Neural progenitor cell (in vitro differentiated cells): ENCODE results near the gene PPP1R9A. TPM values are rescaled to one million over a fixed set of nuclear protein-coding genes. Genes with fewer than 3 reads are reported as not detected.

Experiments
- DNase-seq: peaks from one replicate; pipeline ENCODE4 v3.0.0-alpha.2; 2016; ENCODE audit warnings: low spot score
- H2AFZ ChIP-seq: fragments of 200-600 bp; sonication (generic); replicated peaks from 2 replicates; pipeline ENCODE4 v1.6.1; 2016; ENCODE audit warnings: antibody characterized with exemption
- H3F3A ChIP-seq: fragments of 200-600 bp; sonication (generic); 2 replicates; pipeline ENCODE4 v1.6.1; 2016; ENCODE audit warnings: antibody characterized with exemption, low read depth
- H3K27ac ChIP-seq: fragments of 200-600 bp; sonication (generic); 2 replicates; pipeline ENCODE4 v1.5.1; 2016; ENCODE audit warnings: mild to moderate bottlenecking
- H3K27me3 ChIP-seq: fragments of 200-600 bp; sonication (generic); 2 replicates; pipeline ENCODE4 v1.6.1; 2016; ENCODE audit warnings: mild to moderate bottlenecking, moderate library complexity
- H3K36me3 ChIP-seq: fragments of 200-600 bp; sonication (generic); 2 replicates; pipeline ENCODE4 v1.5.1; 2016
- H3K4me1 ChIP-seq: fragments of 200-600 bp; sonication (generic); 2 replicates; pipeline ENCODE4 v1.6.1; 2016; ENCODE audit warnings: mixed run types
- H3K4me2 ChIP-seq: fragments of 200-600 bp; sonication (generic); 2 replicates; pipeline ENCODE4 v1.6.1; 2016
- H3K4me3 ChIP-seq: fragments of 200-600 bp; sonication (generic); 2 replicates; pipeline ENCODE4 v1.5.1; 2016
- H3K79me2 ChIP-seq: fragments of 200-600 bp; sonication (generic); 2 replicates; pipeline ENCODE4 v1.6.1; 2016; ENCODE audit warnings: low read depth
- H3K9ac ChIP-seq: fragments of 200-600 bp; sonication (generic); 2 replicates; pipeline ENCODE4 v1.6.1; 2016
- H3K9me3 ChIP-seq: fragments of 200-600 bp; sonication (generic); 2 replicates; pipeline ENCODE4 v1.5.1; 2016; ENCODE audit warnings: low read depth
- H4K20me1 ChIP-seq: fragments of 200-600 bp; sonication (generic); 2 replicates; pipeline ENCODE4 v1.6.1; 2016; ENCODE audit warnings: low read depth
- H3K27ac Mint-ChIP-seq: 3 replicates; pipeline ENCODE4 v1.8.0; 2021; ENCODE audit warnings: mixed read lengths
- H3K27me3 Mint-ChIP-seq: 2 replicates; pipeline ENCODE4 v1.8.0; 2022; ENCODE audit warnings: low read depth, mild to moderate bottlenecking, inconsistent platforms, moderate library complexity, mixed read lengths; ENCODE audit not compliant: insufficient read depth
- H3K36me3 Mint-ChIP-seq: 3 replicates; pipeline ENCODE4 v1.8.0; 2021; ENCODE audit warnings: mixed read lengths
- H3K4me1 Mint-ChIP-seq: 3 replicates; pipeline ENCODE4 v1.8.0; 2021; ENCODE audit warnings: mixed read lengths
- H3K4me3 Mint-ChIP-seq: 3 replicates; pipeline ENCODE4 v1.8.0; 2021; ENCODE audit warnings: mild to moderate bottlenecking, moderate library complexity, mixed read lengths
- H3K9me3 Mint-ChIP-seq: 3 replicates; pipeline ENCODE4 v1.8.0; 2020; ENCODE audit warnings: mixed read lengths
- EZH2 ChIP-seq: fragments of 200-600 bp; sonication (generic); IDR thresholded peaks from 2 replicates; pipeline ENCODE4 v1.6.1; 2017; ENCODE audit warnings: antibody characterized with exemption, mild to moderate bottlenecking, moderate library complexity
- EZH2phosphoT487 ChIP-seq: fragments of 200-600 bp; sonication (generic); IDR thresholded peaks from 2 replicates; pipeline ENCODE4 v1.6.1; 2017; ENCODE audit warnings: antibody characterized with exemption
- total RNA-seq: library from RNA; depleted of rRNA; stranded (reverse); fragments of >200 nt; gene quantifications from 2 replicates; pipeline ENCODE4 v1.2.3, GENCODE V29; 2015; ENCODE audit warnings: low replicate concordance
- TF ChIP-seq, protein P1 (sequence below): fragments of 200-600 bp; sonication (generic); IDR thresholded peaks from 2 replicates; pipeline ENCODE4 v1.5.1; 2017; ENCODE audit warnings: antibody characterized with exemption, mild to moderate bottlenecking

The PPP1R9A gene
- total RNA-seq, 1 donor from 2014 or later: 40.7 TPM

DNA sequence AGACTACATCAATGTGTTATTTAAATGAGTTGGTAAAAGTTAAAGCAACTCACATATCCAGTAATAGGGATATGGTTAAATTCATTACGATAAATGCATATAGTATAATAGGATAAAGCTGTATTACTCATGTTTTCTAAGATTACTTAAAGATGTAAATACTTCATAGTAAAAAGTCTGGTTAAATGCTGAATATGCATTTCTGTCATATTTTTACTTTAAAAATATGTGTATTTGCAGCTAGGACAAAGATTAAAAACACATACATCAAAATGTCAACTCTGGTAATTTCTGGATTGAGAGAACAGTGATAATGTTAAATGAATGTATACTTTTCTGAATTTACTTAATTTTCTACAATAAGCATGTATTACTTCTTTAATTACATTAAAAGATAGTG is 15.1 kb downstream of the PPP1R9A start:
- H3K79me2 ChIP-seq: peaks cover 98% of the 10 kb centered on the region
- no peak for DNase-seq
- H3K9me3 ChIP-seq: no peaks in the 10 kb centered on the region
- no peaks in the 10 kb centered on the region for H3K4me1 ChIP-seq
- H3K27ac Mint-ChIP-seq: no peak overlapping the region
- no peaks in the 10 kb centered on the region for H3K27me3 ChIP-seq
- H3K4me3 Mint-ChIP-seq: no peak overlapping the region
- no peaks in the 10 kb centered on the region for H3K27me3 Mint-ChIP-seq
- H3K4me2 ChIP-seq: no peak overlapping the region
- no peak overlapping the region for H3K27ac ChIP-seq
- TF ChIP-seq, protein P1, sequence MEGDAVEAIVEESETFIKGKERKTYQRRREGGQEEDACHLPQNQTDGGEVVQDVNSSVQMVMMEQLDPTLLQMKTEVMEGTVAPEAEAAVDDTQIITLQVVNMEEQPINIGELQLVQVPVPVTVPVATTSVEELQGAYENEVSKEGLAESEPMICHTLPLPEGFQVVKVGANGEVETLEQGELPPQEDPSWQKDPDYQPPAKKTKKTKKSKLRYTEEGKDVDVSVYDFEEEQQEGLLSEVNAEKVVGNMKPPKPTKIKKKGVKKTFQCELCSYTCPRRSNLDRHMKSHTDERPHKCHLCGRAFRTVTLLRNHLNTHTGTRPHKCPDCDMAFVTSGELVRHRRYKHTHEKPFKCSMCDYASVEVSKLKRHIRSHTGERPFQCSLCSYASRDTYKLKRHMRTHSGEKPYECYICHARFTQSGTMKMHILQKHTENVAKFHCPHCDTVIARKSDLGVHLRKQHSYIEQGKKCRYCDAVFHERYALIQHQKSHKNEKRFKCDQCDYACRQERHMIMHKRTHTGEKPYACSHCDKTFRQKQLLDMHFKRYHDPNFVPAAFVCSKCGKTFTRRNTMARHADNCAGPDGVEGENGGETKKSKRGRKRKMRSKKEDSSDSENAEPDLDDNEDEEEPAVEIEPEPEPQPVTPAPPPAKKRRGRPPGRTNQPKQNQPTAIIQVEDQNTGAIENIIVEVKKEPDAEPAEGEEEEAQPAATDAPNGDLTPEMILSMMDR: no peak
- TF ChIP-seq EZH2 (no peak), EZH2phosphoT487 (no peak)
- H3F3A ChIP-seq: no peaks in the 10 kb centered on the region
- H3K4me3 ChIP-seq: no peak overlapping the region
- no peak overlapping the region for H2AFZ ChIP-seq
- no peak overlapping the region for H3K9ac ChIP-seq
- peaks cover 4% of the 10 kb centered on the region for H3K4me1 Mint-ChIP-seq
- H4K20me1 ChIP-seq: peaks cover 6% of the 10 kb centered on the region
- H3K36me3 Mint-ChIP-seq: peaks cover 11% of the 10 kb centered on the region
- no peaks in the 10 kb centered on the region for H3K9me3 Mint-ChIP-seq
- no peaks in the 10 kb centered on the region for H3K36me3 ChIP-seq

DNA sequence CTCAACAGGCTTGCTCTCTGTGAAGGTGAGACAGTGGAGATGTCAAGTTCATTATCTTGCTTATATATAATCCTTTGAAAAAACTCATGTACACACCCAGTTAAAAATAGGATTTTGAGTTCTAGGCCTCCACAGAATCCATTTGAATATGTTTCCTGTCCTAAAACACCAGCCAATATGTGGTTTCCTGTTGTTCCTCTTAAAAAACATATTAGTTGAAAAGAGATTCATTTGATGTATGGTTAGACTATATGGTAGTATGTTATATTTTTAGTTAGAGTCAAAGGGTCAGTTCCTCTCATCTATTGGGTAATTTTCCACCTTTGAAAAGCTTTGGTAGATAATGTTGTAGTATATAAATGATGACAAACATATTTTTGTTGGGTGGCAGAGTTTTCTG is 16.0 kb downstream of the PPP1R9A start:
- Histone ChIP-seq H3K4me2 (no peak overlapping the region), H3K27me3 (no peaks in the 10 kb centered on the region), H3K9me3 (no peaks in the 10 kb centered on the region), H2AFZ (no peak overlapping the region), H3F3A (no peaks in the 10 kb centered on the region), H4K20me1 (peaks cover 6% of the 10 kb centered on the region), H3K4me3 (no peak overlapping the region), H3K36me3 (no peaks in the 10 kb centered on the region), H3K4me1 (no peaks in the 10 kb centered on the region), H3K79me2 (peaks cover 96% of the 10 kb centered on the region), H3K9ac (no peak overlapping the region), H3K27ac (no peak overlapping the region)
- no peak overlapping the region for H3K27ac Mint-ChIP-seq
- H3K9me3 Mint-ChIP-seq: no peaks in the 10 kb centered on the region
- TF ChIP-seq, protein P1: no peak
- TF ChIP-seq EZH2 (no peak), EZH2phosphoT487 (no peak)
- peaks cover 11% of the 10 kb centered on the region for H3K36me3 Mint-ChIP-seq
- H3K4me1 Mint-ChIP-seq: peaks cover 4% of the 10 kb centered on the region
- H3K4me3 Mint-ChIP-seq: no peak overlapping the region
- no peaks in the 10 kb centered on the region for H3K27me3 Mint-ChIP-seq
- no peak for DNase-seq

DNA sequence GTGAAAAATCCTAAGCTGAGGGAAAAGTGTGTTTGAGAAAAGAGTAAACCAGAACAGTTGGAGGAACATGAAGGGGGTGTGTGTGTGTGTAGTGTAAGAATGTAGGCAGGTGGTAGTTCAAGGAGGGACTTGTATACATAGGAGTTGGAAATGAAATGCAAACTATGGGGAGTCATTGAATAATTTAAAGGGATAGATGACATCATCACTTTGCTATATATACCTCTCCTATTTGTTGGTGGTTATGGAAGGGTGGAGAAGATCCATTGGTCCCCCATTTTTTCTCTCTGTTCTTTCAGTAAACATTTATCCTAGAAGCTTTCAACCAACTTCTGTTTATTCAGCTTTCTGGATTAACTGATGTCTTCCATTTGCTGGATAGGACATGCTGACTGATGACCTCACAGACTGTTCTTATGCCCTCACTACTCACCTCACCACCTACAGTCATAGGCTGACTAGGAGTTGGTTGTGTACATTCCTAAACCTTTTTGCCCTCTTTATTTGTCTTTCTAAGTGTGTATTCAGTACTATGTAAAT is 20.8 kb downstream of the PPP1R9A start:
- peaks cover 97% of the 10 kb centered on the region for H3K79me2 ChIP-seq
- H3K4me3 Mint-ChIP-seq: no peak overlapping the region
- TF ChIP-seq, protein P1: no peak
- no peak for TF ChIP-seq EZH2
- no peak for TF ChIP-seq EZH2phosphoT487

More for the DNA sequence above, 20.8 kb downstream of the PPP1R9A start:
- Histone ChIP-seq H3K9me3 (no peaks in the 10 kb centered on the region), H3F3A (no peaks in the 10 kb centered on the region), H3K4me3 (no peak overlapping the region), H3K9ac (no peak overlapping the region), H3K27ac (no peak overlapping the region), H3K27me3 (no peaks in the 10 kb centered on the region), H3K4me1 (peaks cover 5% of the 10 kb centered on the region), H3K4me2 (no peak overlapping the region), H2AFZ (no peak overlapping the region), H4K20me1 (peaks cover 17% of the 10 kb centered on the region), H3K36me3 (no peaks in the 10 kb centered on the region)
- Mint-ChIP-seq H3K4me1 (peaks cover 3% of the 10 kb centered on the region), H3K27ac (no peak overlapping the region), H3K27me3 (no peaks in the 10 kb centered on the region), H3K36me3 (no peaks in the 10 kb centered on the region), H3K9me3 (no peaks in the 10 kb centered on the region)
- no peak for DNase-seq
